AG10803 (cell line): ENCODE results near the gene C1QB.
"Not testable (repeated sequence)": the region's sequence is repeated elsewhere in the genome, so short reads cannot be mapped to it uniquely, and the experiment has no call there.

Experiments used
- DNase-seq: peaks from one replicate; pipeline ENCODE4 v3.0.0; 2010; ENCODE audit warnings: low read depth
- H3K4me3 ChIP-seq: 2 replicates; pipeline ENCODE4 v1.5.1; 2011; ENCODE audit warnings: mild to moderate bottlenecking, low read length, control low read depth
- CTCF ChIP-seq: conservative IDR thresholded peaks from 2 replicates; pipeline ENCODE4 v1.5.1; 2011; ENCODE audit warnings: mild to moderate bottlenecking, low read length, control low read depth, inconsistent platforms

The C1QB gene

GRCh38 chr1:22705586-22705985 is 52.5 kb downstream of the C1QB start:
- H3K4me3 ChIP-seq, result no peak overlapping the region
- no peak for DNase-seq
- no peak for TF ChIP-seq CTCF

- not testable (repeated sequence) for DNase-seq
These were observed 53.1 kb downstream of the C1QB start for GRCh38 chr1:22706100-22706499.

GRCh38 chr1:22708777-22709176 is 55.7 kb downstream of the C1QB start:
- DNase-seq, result no peak
- no peak overlapping the region for H3K4me3 ChIP-seq
- TF ChIP-seq CTCF, result no peak

More at GRCh38 chr1:22706100-22706499, 53.1 kb downstream of the C1QB start:
- not testable (repeated sequence) for H3K4me3 ChIP-seq

GRCh38 chr1:22709227-22709626 is 56.2 kb downstream of the C1QB start:
- peak; percentile 23; the same call in 1 of the 2 replicates for TF ChIP-seq CTCF
- no peak for DNase-seq
- H3K4me3 ChIP-seq, result no peak overlapping the region

GRCh38 chr1:22709891-22710700 is 57.1 kb downstream of the C1QB start:
- DNase-seq, result peak; percentile 72
- TF ChIP-seq CTCF, result no peak
- H3K4me3 ChIP-seq, result peak overlapping the region; percentile 46

- DNase-seq, result no peak
- H3K4me3 ChIP-seq, result peak within 1 kb of the TSS; percentile 53
- no peak for TF ChIP-seq CTCF
These were observed 57.6 kb downstream of the C1QB start, which contains the start of gene EPHB2 for GRCh38 chr1:22710701-22711049. Gene EPHB2 (plus strand): TSS chr1:22710839. CDS start chr1:22710983, 144 bp downstream.

GRCh38 chr1:22711071-22711470 is 58.0 kb downstream of the C1QB start:
- H3K4me3 ChIP-seq, result peak overlapping the region; percentile 42
- DNase-seq, result no peak

More at GRCh38 chr1:22711071-22711470, 58.0 kb downstream of the C1QB start:
- TF ChIP-seq CTCF, result no peak
